GM06990 (cell line): ENCODE results near the gene OR5J2.
"Not testable (repeated sequence)": the region's sequence is repeated elsewhere in the genome, so short reads cannot be mapped to it uniquely, and the experiment has no call there.

Experiments used
- DNase-seq: peaks from one replicate; pipeline ENCODE4 v3.0.0-alpha.2; 2011; ENCODE audit not compliant: insufficient read length; ENCODE audit errors: extremely low read depth
- H3K27me3 ChIP-seq: replicated peaks from 2 replicates; pipeline ENCODE4 v1.6.0; 2011; ENCODE audit warnings: low read length; ENCODE audit not compliant: control insufficient read depth, insufficient read depth
- H3K36me3 ChIP-seq: 2 replicates; pipeline ENCODE4 v1.5.1; 2011; ENCODE audit warnings: low read length; ENCODE audit not compliant: control insufficient read depth, insufficient read depth
- H3K4me3 ChIP-seq: replicated peaks from 2 replicates; pipeline ENCODE4 v1.5.1; 2011; ENCODE audit warnings: low read depth, mild to moderate bottlenecking, control low read depth, low read length
- TF ChIP-seq, protein P1 (sequence below): IDR thresholded peaks from 2 replicates; pipeline ENCODE4 v1.5.1; 2011; ENCODE audit warnings: low read length, control low read depth, mild to moderate bottlenecking, inconsistent platforms; ENCODE audit not compliant: insufficient read depth, poor library complexity, severe bottlenecking

Gene OR5J2

DNA sequence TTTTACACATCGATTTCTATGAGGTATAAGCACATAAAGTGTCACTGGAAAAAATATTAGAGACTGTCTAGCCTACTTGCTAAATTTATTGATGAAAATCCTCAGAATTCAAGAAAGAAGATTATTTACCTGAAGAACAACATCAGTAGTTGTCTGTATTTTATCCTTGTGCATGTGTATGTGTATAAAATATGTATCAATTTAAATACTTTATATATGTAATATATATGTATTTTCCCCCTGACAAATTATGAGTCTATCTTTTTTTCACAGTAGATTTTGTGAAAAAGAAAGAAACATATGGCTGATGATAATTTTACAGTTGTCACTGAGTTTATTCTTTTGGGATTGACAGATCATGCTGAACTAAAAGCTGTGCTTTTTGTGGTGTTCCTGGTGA, at the start of gene OR5J2:
Gene OR5J2 (plus strand): TSS at position 301 of the 400 bp plus-strand sequence. CDS start 0 bp downstream, at position 301.
- TF ChIP-seq, protein P1, sequence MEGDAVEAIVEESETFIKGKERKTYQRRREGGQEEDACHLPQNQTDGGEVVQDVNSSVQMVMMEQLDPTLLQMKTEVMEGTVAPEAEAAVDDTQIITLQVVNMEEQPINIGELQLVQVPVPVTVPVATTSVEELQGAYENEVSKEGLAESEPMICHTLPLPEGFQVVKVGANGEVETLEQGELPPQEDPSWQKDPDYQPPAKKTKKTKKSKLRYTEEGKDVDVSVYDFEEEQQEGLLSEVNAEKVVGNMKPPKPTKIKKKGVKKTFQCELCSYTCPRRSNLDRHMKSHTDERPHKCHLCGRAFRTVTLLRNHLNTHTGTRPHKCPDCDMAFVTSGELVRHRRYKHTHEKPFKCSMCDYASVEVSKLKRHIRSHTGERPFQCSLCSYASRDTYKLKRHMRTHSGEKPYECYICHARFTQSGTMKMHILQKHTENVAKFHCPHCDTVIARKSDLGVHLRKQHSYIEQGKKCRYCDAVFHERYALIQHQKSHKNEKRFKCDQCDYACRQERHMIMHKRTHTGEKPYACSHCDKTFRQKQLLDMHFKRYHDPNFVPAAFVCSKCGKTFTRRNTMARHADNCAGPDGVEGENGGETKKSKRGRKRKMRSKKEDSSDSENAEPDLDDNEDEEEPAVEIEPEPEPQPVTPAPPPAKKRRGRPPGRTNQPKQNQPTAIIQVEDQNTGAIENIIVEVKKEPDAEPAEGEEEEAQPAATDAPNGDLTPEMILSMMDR: no peak

DNA sequence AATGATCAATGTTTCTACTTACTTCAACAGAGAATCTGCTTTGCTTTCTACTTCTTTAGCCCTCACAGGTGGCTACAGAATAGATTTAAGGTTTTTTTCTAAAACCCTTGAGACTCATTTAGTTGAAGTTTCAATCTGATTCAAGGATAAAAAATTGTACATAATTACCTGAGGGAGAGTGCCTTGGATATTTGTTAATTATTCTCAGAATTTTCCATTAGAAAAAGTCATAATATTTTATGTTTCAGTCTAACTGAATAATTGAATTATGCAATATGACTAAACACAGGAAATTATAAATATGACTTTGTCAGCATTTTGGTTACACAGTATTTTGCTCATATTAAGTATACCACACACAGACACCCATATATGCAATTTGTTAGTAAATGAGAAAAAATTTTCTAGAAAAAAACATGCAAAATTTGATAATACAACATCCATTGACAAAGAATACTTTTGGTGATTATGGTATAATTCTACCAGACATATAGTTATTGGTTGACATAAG, 36.2 kb upstream of the OR5J2 start, which contains the start of gene OR8J3:
Gene OR8J3 (minus strand): TSS at position 51 of the 511 bp plus-strand sequence. CDS start 2,483 bp downstream, outside the sequence.
- TF ChIP-seq, protein P1: no peak
- DNase-seq: no peak
- Histone ChIP-seq H3K36me3 (no peaks in the 10 kb centered on the region), H3K27me3 (no peaks in the 10 kb centered on the region), H3K4me3 (no peak within 1 kb of the TSS)

More for the DNA sequence above, at the start of gene OR5J2:
- no peak within 1 kb of the TSS for H3K4me3 ChIP-seq
- no peaks in the 10 kb centered on the region for H3K27me3 ChIP-seq
- H3K36me3 ChIP-seq: no peaks in the 10 kb centered on the region
- no peak for DNase-seq

DNA sequence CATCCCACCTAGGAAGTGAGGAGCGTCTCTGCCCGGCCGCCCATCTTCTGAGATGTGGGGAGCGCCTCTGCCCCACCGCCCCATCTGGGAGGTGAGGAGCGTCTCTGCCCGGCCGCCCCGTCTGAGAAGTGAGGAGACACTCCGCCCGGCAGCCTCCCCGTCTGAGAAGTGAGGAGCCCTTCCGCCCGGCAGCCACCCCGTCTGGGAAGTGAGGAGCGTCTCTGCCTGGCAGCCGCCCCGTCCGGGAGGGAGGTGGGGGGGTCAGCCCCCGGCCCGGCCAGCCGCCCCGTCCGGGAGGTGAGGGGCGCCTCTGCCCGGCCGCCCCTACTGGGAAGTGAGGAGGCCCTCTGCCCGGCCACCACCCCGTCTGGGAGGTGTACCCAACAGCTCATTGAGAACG, 32.7 kb upstream of the OR5J2 start:
- DNase-seq, H3K36me3 ChIP-seq, H3K27me3 ChIP-seq: not testable (repeated sequence)

DNA sequence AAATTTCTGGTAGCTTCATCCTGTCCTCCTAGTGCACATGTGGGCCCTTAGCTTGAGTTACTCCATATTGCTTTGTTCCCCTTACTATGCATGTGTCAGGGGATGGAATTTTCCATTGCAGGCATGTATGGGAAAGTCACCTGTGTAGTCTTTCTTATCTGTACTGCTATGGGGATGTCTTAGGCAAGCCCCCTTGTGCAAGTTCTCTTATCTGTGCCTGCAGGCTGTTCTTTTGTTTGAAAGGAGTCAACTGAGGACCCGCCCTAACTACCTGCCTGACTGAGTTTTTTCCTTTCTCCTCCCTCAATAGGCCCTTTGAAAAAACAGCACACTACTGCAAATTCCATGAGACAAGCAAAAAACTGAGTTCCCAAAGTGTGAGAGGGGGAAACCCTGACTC, 25.0 kb upstream of the OR5J2 start:
- DNase-seq: no peak
- H3K4me3 ChIP-seq: no peak overlapping the region
- no peaks in the 10 kb centered on the region for H3K36me3 ChIP-seq
- TF ChIP-seq, protein P1: no peak
- H3K27me3 ChIP-seq: no peaks in the 10 kb centered on the region

More for the DNA sequence above, 32.7 kb upstream of the OR5J2 start:
- not testable (repeated sequence) for H3K4me3 ChIP-seq

DNA sequence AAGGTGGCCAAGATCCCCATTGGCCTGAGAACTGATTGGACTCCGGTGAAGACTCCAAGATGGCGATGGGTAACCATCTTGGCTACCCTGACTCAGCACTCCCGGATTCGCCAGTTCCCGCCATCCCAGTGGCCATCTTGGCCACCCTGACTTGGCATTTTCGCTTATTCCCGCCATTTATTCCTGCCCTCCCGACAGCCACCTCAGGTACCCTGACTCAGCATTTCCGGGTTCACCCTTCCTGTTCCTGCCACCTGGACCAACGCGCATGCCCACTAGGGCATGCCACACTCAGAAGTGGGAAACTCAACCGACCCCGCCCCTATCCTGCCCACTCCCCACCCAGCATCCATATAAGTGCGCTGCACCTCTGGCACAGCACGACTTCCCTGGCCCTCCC, 24.1 kb upstream of the OR5J2 start:
- DNase-seq: no peak
- Histone ChIP-seq H3K4me3 (no peak overlapping the region), H3K27me3 (no peaks in the 10 kb centered on the region), H3K36me3 (no peaks in the 10 kb centered on the region)
- TF ChIP-seq, protein P1: no peak

DNA sequence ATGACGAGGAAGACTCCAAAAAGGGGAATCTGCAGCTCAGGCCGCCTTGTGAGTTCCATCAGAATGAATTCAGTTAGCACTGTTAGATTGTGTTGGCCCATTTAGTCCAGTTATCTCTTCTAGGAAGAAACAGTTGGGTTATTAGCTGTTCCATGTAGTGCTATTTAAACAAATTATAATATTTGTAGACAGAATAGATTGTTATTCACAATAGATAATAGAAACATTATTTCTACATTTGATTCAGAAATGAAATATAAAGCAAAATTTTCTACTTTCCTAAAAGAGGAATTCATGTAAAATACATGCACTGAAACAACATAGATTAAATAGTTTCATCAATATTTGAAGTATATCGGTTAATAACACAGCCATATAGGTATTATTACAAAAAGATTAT, 16.2 kb upstream of the OR5J2 start, which contains the start of gene OR8K5:
Gene OR8K5 (minus strand): TSS at position 101 of the 400 bp plus-strand sequence. CDS start 0 bp downstream, at position 101.
- H3K4me3 ChIP-seq: no peak within 1 kb of the TSS
- H3K27me3 ChIP-seq: no peaks in the 10 kb centered on the region
- H3K36me3 ChIP-seq: no peaks in the 10 kb centered on the region
- no peak for DNase-seq
- TF ChIP-seq, protein P1: no peak
